Endodermal cell (in vitro differentiated cells): ENCODE measurements around the gene RIN3. TPM values are rescaled to one million over a fixed set of nuclear protein-coding genes. Genes with fewer than 3 reads are reported as not detected.
A peak's percentile ranks its signal among the peaks of the same experiment; 100 is the strongest.

Experiments
- DNase-seq: peaks from one replicate; pipeline ENCODE4 v3.0.0-alpha.2; 2017
- H3K27ac ChIP-seq: 2 replicates; pipeline ENCODE4 v1.5.1; 2013; ENCODE audit warnings: mild to moderate bottlenecking, low read depth, low read length, moderate library complexity
- H3K27me3 ChIP-seq: 2 replicates; pipeline ENCODE4 v1.6.1; 2013; ENCODE audit warnings: mild to moderate bottlenecking, low read length, moderate library complexity; ENCODE audit not compliant: insufficient read depth, control insufficient read depth, poor library complexity, severe bottlenecking
- H3K36me3 ChIP-seq: 2 replicates; pipeline ENCODE4 v1.7.0; 2013; ENCODE audit warnings: mild to moderate bottlenecking, low read length, moderate library complexity; ENCODE audit not compliant: control insufficient read depth, insufficient read depth
- H3K4me1 ChIP-seq: one replicate; pipeline ENCODE4 v1.7.0; 2013; ENCODE audit warnings: low read length; ENCODE audit not compliant: control insufficient read depth, insufficient read depth
- H3K4me3 ChIP-seq: 2 replicates; pipeline ENCODE4 v1.5.1; 2013; ENCODE audit warnings: mild to moderate bottlenecking, low read length, moderate library complexity
- H3K9ac ChIP-seq: 2 replicates; pipeline ENCODE4 v1.6.1; 2013; ENCODE audit warnings: mild to moderate bottlenecking, low read length, moderate library complexity; ENCODE audit not compliant: poor library complexity, severe bottlenecking; ENCODE audit errors: extremely low read depth
- H3K9me3 ChIP-seq: 2 replicates; pipeline ENCODE4 v1.6.1; 2013; ENCODE audit warnings: mild to moderate bottlenecking, low read length, moderate library complexity; ENCODE audit not compliant: control insufficient read depth
- H3K27ac Mint-ChIP-seq: 2 replicates; pipeline ENCODE4 v1.8.0; 2020; ENCODE audit warnings: mixed read lengths
- H3K27me3 Mint-ChIP-seq: 2 replicates; pipeline ENCODE4 v1.8.0; 2021; ENCODE audit warnings: mild to moderate bottlenecking, mixed read lengths; ENCODE audit not compliant: insufficient read depth
- H3K36me3 Mint-ChIP-seq: 2 replicates; pipeline ENCODE4 v1.8.0; 2020; ENCODE audit warnings: low read depth, mixed read lengths
- H3K4me1 Mint-ChIP-seq: 2 replicates; pipeline ENCODE4 v1.8.0; 2020; ENCODE audit warnings: mixed read lengths
- H3K4me3 Mint-ChIP-seq: 2 replicates; pipeline ENCODE4 v1.8.0; 2020; ENCODE audit warnings: mild to moderate bottlenecking, moderate library complexity, mixed read lengths
- H3K9me3 Mint-ChIP-seq: 2 replicates; pipeline ENCODE4 v1.8.0; 2020; ENCODE audit warnings: mild to moderate bottlenecking, mixed read lengths
- WGBS, 2 experiments: methylation state at CpG; one replicate each; pipeline versions ENCODE4 v1.1.5 to v1.1.7; 2013; ENCODE audit warnings: missing lambda C conversion rate in 2 of 2, mixed read lengths in 1 of 2; ENCODE audit not compliant: insufficient coverage in 1 of 2, insufficient read length in 1 of 2; 5-methylcytosine and 5-hydroxymethylcytosine counted together
- total RNA-seq, 2 donors: library from RNA; stranded (reverse); fragmentation: NEBNext Ultra II Directional in 1 of 2; extraction: Animal tissue kit (Norgen Biotek cat#: 25700) in 1 of 2; gene quantifications; 2 replicates in 1 of 2; 3 replicates in 1 of 2; pipeline ENCODE4 v1.2.1, GENCODE V29; 2021
- TF ChIP-seq, protein P1 (sequence below): fragments of 200-600 bp; sonication (generic); conservative IDR thresholded peaks from 2 replicates; pipeline ENCODE4 v1.5.0; 2021; ENCODE audit warnings: antibody characterized with exemption, mild to moderate bottlenecking

Gene RIN3
- total RNA-seq, 2 donors from 2014 or later: 5.2 to 6.0 TPM

DNA sequence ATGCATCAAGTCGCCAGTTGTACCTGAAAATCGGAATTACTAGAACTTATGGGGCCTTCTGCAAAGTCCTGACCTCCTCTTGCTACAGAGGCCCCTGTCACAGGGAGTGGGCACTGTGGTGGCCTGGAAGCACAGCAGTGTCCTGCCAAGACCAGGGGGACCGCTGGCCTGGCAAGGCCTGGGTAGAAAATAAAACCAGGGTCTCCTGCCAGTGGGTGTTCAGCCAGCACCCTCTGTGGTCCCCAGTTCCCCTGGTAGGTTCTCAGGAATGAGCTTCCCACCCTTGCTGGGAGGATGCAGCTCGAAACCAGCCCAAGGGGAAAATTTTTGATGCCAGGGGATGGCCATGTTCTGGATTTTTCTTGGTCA lies 43.9 kb downstream of the RIN3 start:
- Histone ChIP-seq H3K9ac (no peak overlapping the region), H3K9me3 (no peaks in the 10 kb centered on the region), H3K27me3 (no peaks in the 10 kb centered on the region), H3K4me3 (no peak overlapping the region), H3K36me3 (no peaks in the 10 kb centered on the region), H3K4me1 (no peaks in the 10 kb centered on the region), H3K27ac (no peak overlapping the region)
- Mint-ChIP-seq H3K4me1 (no peaks in the 10 kb centered on the region), H3K9me3 (no peaks in the 10 kb centered on the region), H3K4me3 (no peak overlapping the region), H3K27me3 (no peaks in the 10 kb centered on the region), H3K27ac (peak overlapping the region; percentile 27), H3K36me3 (no peaks in the 10 kb centered on the region)
- DNase-seq: no peak
- 84 to 91% methylated on average over 4 of the region's 4 CpGs for WGBS, 2 experiments
- TF ChIP-seq, protein P1, sequence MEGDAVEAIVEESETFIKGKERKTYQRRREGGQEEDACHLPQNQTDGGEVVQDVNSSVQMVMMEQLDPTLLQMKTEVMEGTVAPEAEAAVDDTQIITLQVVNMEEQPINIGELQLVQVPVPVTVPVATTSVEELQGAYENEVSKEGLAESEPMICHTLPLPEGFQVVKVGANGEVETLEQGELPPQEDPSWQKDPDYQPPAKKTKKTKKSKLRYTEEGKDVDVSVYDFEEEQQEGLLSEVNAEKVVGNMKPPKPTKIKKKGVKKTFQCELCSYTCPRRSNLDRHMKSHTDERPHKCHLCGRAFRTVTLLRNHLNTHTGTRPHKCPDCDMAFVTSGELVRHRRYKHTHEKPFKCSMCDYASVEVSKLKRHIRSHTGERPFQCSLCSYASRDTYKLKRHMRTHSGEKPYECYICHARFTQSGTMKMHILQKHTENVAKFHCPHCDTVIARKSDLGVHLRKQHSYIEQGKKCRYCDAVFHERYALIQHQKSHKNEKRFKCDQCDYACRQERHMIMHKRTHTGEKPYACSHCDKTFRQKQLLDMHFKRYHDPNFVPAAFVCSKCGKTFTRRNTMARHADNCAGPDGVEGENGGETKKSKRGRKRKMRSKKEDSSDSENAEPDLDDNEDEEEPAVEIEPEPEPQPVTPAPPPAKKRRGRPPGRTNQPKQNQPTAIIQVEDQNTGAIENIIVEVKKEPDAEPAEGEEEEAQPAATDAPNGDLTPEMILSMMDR: no peak

DNA sequence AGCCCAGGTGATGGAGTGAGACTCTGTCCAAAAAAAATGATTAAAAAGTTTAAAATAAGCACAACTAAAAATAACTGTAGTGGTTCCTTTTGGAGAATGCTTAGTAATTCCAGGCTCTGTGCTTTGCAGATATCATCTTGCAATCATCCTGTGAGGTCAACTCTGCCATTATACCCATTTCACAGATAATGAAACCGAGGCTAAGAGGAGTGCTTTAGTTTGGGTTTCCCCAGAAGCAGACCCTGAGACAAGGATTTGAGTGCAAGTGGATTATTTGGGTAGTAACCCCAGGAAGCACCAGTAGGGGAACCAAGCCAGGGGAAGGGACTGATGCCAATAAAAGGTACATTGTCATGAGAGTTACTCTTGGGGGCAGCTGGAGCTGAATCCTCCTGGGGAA lies 44.7 kb downstream of the RIN3 start:
- Histone ChIP-seq H3K4me3 (no peak overlapping the region), H3K9me3 (no peaks in the 10 kb centered on the region), H3K36me3 (no peaks in the 10 kb centered on the region), H3K9ac (no peak overlapping the region), H3K27ac (no peak overlapping the region), H3K4me1 (no peaks in the 10 kb centered on the region), H3K27me3 (no peaks in the 10 kb centered on the region)
- Mint-ChIP-seq H3K36me3 (no peaks in the 10 kb centered on the region), H3K4me3 (no peak overlapping the region), H3K27ac (no peak overlapping the region), H3K27me3 (no peaks in the 10 kb centered on the region), H3K9me3 (no peaks in the 10 kb centered on the region), H3K4me1 (no peaks in the 10 kb centered on the region)
- 88% methylated on average over 1 of the region's 1 CpG; no CpG with 5 or more reads in 1 of the 2 experiments for WGBS, 2 experiments
- no peak for DNase-seq
- TF ChIP-seq, protein P1: peak; percentile 24

DNA sequence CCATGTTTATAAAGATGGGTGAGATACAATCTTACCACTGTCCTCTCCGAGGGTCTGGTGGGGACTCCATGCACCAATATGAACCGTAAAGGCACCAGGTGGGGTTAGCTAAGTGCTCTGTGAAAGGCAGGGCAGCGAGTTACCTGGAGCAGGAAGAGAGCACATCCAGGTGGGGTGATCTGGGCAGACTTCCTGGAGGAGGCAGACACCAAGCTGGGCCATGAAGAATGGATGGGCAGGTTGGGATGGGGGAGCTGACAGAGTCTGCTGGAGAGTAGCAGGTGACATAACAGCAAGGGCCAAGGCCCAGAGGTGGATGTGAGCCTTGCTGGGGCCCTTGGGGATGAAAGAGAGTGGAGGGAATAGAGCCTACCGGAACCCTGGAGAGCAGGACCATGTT lies 45.9 kb downstream of the RIN3 start:
- TF ChIP-seq, protein P1: no peak
- Histone ChIP-seq H3K4me1 (no peaks in the 10 kb centered on the region), H3K4me3 (no peak overlapping the region), H3K27me3 (no peaks in the 10 kb centered on the region), H3K9ac (no peak overlapping the region), H3K9me3 (no peaks in the 10 kb centered on the region), H3K27ac (no peak overlapping the region), H3K36me3 (no peaks in the 10 kb centered on the region)
- WGBS, 2 experiments: 90 to 100% methylated on average over 2 to 4 of the region's 4 CpGs
- Mint-ChIP-seq H3K27ac (no peak overlapping the region), H3K4me3 (no peak overlapping the region), H3K4me1 (no peaks in the 10 kb centered on the region), H3K27me3 (no peaks in the 10 kb centered on the region), H3K36me3 (no peaks in the 10 kb centered on the region), H3K9me3 (no peaks in the 10 kb centered on the region)
- no peak for DNase-seq
